Measurements from ENCODE around the gene ZIC5.
A peak's percentile ranks its signal among the peaks of the same experiment; 100 is the strongest.
"Not testable (repeated sequence)": the region's sequence is repeated elsewhere in the genome, so short reads cannot be mapped to it uniquely, and the experiment has no call there.

Gene ZIC5

GRCh38 chr13:99959540-99960230, 11.9 kb downstream of the ZIC5 start:
- peak in 1 of 5 experiments; percentile 51 for DNase-seq

DNA sequence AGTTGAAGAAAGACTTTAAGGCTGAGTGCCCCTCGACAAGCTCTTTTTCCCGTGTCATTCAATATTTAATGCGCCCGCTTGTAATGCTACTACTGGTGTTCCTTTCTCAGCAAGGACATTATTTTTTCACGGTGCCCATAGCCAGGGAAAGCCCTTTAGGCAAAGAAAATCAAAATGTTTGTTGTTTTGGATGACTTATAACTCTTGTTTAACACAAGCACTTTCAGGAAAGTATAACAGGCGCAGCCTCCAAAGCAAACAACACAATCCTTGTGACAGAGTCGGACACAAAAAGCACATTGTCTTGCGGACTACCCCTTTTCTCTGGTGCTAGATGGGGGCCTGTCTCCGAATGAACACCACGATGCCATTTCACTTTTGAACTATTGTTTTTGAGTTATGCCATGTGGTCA, 12.4 kb downstream of the ZIC5 start:
- DNase-seq, result no peak

DNA sequence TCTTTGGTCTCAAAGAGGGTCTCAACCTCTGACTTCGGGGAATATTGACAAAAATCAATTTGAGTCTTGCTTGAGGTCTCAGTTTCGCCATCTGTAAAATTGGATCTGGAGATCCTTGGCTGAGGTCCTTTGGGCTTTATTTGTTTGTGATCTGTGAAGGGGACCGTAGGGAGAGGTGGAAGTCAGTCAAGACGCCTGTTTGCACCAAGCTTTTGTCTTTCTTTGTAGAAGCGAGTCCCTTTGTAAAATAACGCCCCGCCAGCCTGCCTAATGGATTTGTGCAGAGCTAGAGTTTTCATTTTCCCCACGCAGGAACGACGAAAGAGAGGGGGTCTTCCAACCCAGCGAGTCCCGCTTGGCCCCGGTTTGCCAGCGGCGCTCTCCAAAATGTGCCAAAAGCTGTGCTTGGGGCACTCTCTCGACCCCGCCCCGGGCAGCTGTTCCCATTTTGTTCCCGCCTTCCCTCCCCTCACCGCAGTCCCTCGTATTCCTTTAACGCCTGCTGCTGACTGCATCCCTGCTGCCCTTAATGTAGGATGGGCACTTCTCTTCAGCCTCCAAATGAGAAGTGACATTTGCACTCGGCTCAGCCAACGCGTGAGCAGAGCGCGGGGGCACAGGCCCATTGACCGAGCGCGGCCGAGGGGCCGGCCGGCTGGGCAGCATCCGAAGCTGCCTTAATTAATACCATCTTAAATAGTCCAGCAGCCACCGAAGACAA, 13.0 kb downstream of the ZIC5 start:
- DNase-seq, result no peak

DNA sequence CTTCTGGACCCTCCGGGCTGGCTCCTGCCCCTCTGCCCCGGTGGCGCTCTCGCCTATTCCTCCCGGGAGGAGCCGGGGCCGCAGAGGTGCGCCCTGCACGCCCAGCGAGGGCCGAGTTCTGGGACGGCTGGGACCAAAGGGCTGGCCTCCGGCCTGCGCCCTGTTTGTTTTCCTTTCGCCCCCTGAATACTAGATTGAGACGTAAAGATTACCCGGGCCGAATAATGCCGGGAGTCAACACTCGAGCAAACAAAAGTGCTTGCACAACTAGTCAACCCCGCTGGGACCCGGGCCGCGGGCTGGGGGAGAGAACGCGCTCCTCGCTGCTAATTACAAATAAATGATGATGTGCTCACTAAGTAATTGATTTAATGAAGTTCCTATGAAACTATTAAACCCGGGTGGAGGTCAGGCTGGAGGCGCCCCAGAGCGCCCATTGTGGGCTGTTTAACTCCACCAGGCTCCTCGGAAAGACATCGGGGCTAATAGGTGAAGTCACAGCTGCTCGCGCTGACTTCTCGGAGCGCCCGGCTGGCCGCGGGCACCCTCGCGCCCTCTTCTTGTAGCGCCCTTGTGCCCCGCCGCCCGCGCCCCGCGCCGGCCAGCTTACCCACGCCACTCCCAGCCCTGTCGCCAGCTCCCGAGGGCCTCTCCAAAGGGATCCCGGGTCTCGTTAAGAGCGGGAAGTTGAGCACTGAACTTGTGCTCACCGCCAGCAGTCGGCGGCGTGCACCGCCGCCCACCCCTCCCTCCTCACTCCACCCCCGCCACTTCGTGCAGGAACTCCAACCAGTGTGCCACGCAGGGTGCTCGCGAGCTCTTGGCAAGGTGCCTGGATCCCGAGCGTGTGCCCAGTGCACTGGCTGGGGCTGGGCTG, 14.9 kb downstream of the ZIC5 start:
- DNase-seq, result peak in 1 of 5 experiments; percentile 26

DNA sequence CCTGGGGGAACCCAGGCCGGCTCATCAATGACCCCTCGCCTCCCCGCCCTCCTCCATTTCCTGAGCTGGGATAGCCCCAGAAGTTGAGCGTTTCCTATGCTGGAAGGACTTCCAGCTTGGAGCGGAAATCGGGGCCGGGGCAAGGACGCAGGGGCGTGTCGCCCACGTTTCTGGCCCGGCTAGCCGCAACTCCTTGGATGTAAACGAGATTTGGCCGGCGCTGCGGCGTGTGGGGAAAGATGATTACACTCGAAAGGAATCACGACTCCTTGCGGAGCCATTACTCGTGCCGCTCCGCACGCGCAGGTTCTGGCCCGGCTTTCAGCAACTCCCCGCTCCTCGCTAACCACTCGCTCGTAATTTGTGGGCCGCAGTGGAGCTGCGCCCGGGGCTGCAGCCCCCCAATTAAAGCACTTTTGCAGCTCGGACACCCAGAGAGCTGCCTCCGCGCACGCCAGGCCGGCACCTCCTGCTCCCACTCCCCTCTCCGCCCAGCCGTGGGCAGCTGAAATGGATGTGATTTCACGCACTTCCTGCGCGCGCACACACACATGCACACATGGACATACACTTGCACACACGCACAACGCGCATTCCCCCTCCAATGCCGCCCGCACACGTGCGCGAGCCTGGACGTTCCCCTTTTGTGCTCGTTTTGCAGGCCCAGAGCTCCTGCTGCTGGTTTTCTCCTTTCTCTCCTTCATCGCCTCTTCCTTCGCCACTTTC, 15.7 kb downstream of the ZIC5 start:
- peak in 1 of 5 experiments; percentile 27 for DNase-seq

DNA sequence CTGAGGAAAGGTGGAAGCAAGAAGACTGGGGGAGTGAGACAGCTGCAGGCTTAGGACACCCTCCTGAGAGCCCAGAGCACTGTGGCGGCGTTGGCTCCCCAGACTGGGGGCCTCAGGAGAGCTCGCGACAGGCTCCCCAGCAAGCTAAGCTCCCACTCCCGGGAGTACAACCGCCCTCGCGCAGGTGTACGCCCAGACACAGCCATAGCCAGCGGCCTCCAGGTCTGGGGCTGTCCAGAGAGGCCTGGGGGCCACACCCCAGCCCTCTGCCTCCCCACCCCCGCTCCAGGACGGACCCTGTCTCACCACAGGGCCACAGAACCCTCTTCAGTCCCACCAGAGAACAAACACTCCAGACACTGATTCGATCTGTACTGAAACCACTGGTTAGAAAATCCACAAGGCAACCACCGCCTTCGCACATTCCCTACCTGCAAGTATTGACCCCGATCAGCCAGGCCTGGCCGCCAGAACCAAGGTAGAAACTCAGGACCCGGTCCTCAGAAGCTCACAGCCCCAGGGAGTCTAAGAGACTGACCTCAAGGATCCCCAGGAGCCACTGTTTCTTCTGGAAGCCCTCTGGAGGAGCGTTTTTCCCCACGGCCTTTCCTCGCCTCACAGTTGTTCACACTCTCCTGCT, 16.3 kb downstream of the ZIC5 start:
- DNase-seq, result no peak

- DNase-seq, result no peak
Measured at GRCh38 chr13:99953138-99953755, 18.3 kb downstream of the ZIC5 start.

DNA sequence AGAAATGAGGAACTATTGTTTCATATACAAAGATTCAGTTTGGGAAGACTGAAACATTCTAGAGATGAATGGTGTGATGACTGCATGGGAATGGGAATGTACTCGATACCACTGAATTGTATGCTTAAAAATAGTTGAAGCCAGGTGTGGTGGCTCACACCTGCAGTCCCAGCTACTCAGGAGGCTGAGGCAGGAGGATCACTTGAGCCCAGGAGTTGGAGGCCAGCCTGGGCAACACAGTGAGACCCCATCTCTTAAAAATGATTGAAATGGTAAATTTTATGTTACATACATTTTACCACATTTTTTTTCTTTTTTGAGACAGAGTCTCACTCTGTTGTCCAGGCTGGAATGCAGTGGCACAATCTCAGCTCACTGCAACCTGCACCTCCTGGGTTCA, 19.9 kb downstream of the ZIC5 start:
- not testable (repeated sequence) for DNase-seq

GRCh38 chr13:99949679-99950413, 21.7 kb downstream of the ZIC5 start:
- DNase-seq, result no peak

GRCh38 chr13:99948907-99949678, 22.5 kb downstream of the ZIC5 start:
- DNase-seq, result no peak

GRCh38 chr13:99948411-99948810, 23.2 kb downstream of the ZIC5 start:
- DNase-seq, result no peak

DNA sequence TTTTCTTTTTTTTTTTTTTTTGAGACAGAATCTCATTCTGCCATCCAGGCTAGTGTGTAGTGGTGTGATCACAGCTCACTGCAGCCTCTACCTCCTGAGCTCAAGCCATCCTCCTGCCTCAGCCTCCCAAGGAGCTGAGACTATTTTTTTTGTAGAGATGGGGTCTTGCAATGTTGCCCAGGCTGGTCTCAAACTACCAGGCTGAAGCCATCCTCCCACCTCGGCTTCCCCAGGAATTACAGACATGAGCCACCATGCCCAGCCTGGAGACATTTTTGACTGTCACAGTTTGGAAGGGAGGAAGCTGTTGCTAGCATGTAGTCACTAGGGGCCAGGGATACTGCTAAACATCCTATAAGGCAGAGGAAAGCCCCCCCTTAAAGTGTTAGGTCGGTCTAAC, 23.9 kb downstream of the ZIC5 start:
- DNase-seq, result no peak

DNA sequence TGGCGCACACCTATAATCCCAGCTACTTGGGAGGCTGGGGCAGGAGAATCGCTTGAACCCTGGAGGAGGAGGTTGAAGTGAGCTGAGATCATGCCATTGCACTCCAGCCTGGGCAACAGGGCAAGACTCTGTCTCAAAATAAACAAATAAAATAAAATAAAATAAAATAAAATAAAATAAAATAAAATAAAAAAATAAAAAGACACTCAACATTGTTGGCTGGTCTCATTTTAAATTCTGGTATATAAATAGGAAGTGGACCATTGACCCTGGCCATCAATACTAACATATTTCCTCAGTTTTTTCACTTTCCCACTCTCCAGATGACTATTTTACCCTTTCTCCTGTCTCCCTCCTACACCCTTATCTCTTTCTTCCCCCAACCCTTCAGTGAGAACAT, 26.1 kb downstream of the ZIC5 start:
- not testable (repeated sequence) for DNase-seq

DNA sequence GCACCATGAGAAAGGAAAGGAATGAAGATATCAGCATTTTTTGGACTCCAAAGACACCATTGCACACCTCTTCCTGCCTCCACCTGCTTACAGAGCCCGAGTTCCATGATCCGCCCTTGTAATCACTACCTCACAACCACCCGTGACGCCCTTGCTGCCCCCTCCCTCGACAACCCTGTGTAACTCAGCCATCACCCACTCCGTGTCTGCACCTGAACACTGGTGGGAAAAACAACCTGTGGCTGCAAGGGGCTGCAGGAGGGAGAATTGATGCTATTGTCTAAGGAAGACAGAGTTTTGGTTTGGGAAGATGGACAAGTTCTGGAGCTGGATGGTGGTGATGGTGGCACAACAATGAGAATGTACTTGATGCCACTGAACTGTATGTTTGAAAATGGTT, 27.0 kb downstream of the ZIC5 start:
- DNase-seq, result no peak

DNA sequence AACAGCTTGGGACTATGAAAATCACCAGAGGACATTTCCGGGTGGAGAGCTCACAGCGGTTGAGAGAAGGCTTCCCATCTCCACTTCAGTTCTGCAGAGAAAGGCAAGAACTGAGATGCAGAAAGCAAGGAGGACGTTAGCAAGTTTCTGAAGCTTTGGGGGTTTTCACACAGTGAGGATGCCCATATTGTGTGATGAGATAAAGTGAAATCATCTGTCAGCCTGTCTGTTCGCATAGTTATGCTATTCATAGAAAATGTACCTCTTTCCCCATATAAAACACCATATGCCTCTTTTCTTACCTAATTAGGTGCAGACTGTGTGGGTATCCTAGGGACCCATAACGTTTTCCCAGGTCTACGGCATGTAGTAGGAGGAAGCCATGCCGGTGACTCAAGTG, 27.5 kb downstream of the ZIC5 start:
- DNase-seq, result no peak

GRCh38 chr13:99941911-99942310, 29.7 kb downstream of the ZIC5 start:
- DNase-seq, result no peak

DNA sequence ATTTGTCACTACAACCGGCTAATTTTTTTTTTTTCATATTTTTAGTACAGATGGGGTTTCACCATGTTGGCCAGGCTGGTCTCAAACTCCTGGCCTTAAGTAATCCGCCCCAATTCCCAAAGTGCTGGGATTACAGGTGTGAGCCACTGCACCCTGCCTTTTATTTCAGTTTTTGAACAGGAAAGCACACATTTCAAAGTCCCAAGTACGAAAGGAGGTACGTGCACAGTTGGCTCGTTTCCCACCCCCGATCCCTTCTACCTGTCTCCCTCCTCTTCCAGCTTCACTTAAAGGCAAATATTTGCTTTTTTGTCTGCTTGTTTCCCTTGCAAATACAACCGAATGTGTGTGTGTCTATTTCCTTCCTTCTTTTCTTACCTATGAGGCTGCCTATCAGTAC, 30.5 kb downstream of the ZIC5 start:
- DNase-seq, result no peak

- no peak for DNase-seq
Measured at GRCh38 chr13:99938635-99939034, 32.9 kb downstream of the ZIC5 start.

DNA sequence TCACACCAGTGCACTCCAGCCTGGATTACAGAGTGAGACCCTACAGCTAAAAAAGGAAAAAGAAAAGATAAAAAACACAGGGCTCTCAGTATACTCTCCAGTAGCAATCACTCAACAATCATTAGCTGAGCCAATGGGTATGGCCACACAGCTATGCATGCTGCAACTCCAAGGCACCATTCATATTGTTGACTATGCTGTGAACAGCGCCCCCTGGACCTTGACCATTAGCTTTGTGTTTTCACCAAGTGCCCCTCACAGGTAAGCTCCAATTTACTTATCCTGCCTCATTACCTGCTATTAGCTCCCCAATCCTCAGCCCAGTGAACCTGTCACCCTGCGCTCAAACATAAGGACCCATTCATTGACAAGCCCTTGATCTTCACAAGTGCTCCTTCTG, 35.8 kb downstream of the ZIC5 start:
- DNase-seq, result no peak

DNA sequence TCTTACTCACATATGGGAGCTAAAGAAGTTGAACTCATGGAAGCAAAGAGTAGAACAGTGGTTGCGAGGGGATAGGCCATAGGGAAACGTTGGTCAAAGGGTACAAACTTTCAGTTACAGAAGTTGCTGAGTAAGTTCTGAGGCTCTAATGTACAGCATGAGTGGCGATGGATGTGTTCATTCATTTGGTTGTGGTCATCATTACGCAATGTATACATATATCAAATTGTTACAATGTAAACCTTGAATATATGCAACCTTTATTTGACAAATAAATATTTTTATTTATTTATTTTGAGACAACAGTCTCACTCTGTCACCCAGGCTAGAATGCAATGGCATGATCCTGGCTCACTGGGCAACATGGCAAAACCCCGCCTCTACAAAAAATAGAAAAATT, 38.7 kb downstream of the ZIC5 start:
- DNase-seq, result no peak
